Loucy (cell line): Measurements from ENCODE around the gene LRRC1.

Experiments used
- H2AFZ ChIP-seq: fragments of 200-600 bp; sonication (generic); 2 replicates; pipeline ENCODE4 v1.6.0; 2016; ENCODE audit warnings: antibody characterized with exemption, mild to moderate bottlenecking, low read length, moderate library complexity
- H3F3A ChIP-seq: fragments of 200-600 bp; 2 replicates; pipeline ENCODE4 v1.6.0; 2016; ENCODE audit warnings: antibody characterized with exemption, low read depth, mild to moderate bottlenecking
- H3K27me3 ChIP-seq: fragments of 200-600 bp; sonication (generic); 2 replicates; pipeline ENCODE4 v1.6.1; 2014; ENCODE audit warnings: low read length, mild to moderate bottlenecking; ENCODE audit not compliant: insufficient read depth, poor library complexity, severe bottlenecking
- H3K36me3 ChIP-seq: fragments of 200-600 bp; sonication (generic); 2 replicates; pipeline ENCODE4 v1.6.1; 2016; ENCODE audit warnings: low read length; ENCODE audit not compliant: insufficient read depth
- H3K4me1 ChIP-seq: fragments of 200-600 bp; sonication (generic); 2 replicates; pipeline ENCODE4 v1.5.1; 2014; ENCODE audit warnings: low read length, mild to moderate bottlenecking; ENCODE audit not compliant: insufficient read depth, poor library complexity, severe bottlenecking
- H3K4me2 ChIP-seq: fragments of 200-600 bp; sonication (generic); 2 replicates; pipeline ENCODE4 v1.6.0; 2014; ENCODE audit warnings: antibody characterized with exemption, low read length, low read depth, mild to moderate bottlenecking; ENCODE audit not compliant: poor library complexity, severe bottlenecking
- H3K4me3 ChIP-seq: fragments of 200-600 bp; sonication (generic); 2 replicates; pipeline ENCODE4 v1.5.1; 2014; ENCODE audit warnings: low read length, mild to moderate bottlenecking, mixed read lengths; ENCODE audit not compliant: poor library complexity, severe bottlenecking
- H3K79me2 ChIP-seq: fragments of 200-600 bp; sonication (generic); 2 replicates; pipeline ENCODE4 v1.6.1; 2014; ENCODE audit warnings: low read length; ENCODE audit not compliant: insufficient read depth
- H3K9ac ChIP-seq: fragments of 200-600 bp; sonication (generic); 2 replicates; pipeline ENCODE4 v1.6.0; 2014; ENCODE audit warnings: mild to moderate bottlenecking, low read depth, low read length, moderate library complexity; ENCODE audit not compliant: poor library complexity, severe bottlenecking
- H3K9me2 ChIP-seq: fragments of 200-600 bp; sonication (generic); replicated peaks from 2 replicates; pipeline ENCODE4 v1.6.1; 2016; ENCODE audit warnings: low read depth, low read length, mixed read lengths
- H3K9me3 ChIP-seq: fragments of 200-600 bp; sonication (generic); 2 replicates; pipeline ENCODE4 v1.6.1; 2014; ENCODE audit warnings: mild to moderate bottlenecking, antibody characterized with exemption, low read length, low read depth; ENCODE audit not compliant: insufficient read depth
- H4K20me1 ChIP-seq: fragments of 200-600 bp; sonication (generic); 2 replicates; pipeline ENCODE4 v1.6.0; 2014; ENCODE audit warnings: antibody characterized with exemption, low read length, mild to moderate bottlenecking; ENCODE audit not compliant: insufficient read depth, poor library complexity, severe bottlenecking
- CTCF ChIP-seq: fragments of 200-600 bp; sonication (generic); conservative IDR thresholded peaks from 2 replicates; pipeline ENCODE4 v1.5.1; 2014; ENCODE audit warnings: mild to moderate bottlenecking, antibody characterized with exemption, low read length
- EZH2phosphoT487 ChIP-seq: fragments of 200-600 bp; IDR thresholded peaks from 2 replicates; pipeline ENCODE4 v1.6.1; 2018; ENCODE audit warnings: antibody characterized with exemption, mild to moderate bottlenecking, moderate library complexity, borderline replicate concordance

The LRRC1 gene

GRCh38 chr6:53754330-53754729 is 40.5 kb upstream of the LRRC1 start:
- Histone ChIP-seq H4K20me1 (no peaks in the 10 kb centered on the region), H3K4me3 (no peak overlapping the region), H3K4me1 (no peaks in the 10 kb centered on the region), H3K9me3 (no peaks in the 10 kb centered on the region), H2AFZ (no peak overlapping the region), H3K27me3 (no peaks in the 10 kb centered on the region), H3K9ac (no peak overlapping the region), H3F3A (no peaks in the 10 kb centered on the region), H3K79me2 (no peaks in the 10 kb centered on the region), H3K9me2 (no peaks in the 10 kb centered on the region), H3K36me3 (no peaks in the 10 kb centered on the region), H3K4me2 (no peak overlapping the region)
- TF ChIP-seq EZH2phosphoT487 (no peak), CTCF (no peak)

GRCh38 chr6:53756396-53756795 is 38.4 kb upstream of the LRRC1 start:
- no peaks in the 10 kb centered on the region for H4K20me1 ChIP-seq
- H3K9me3 ChIP-seq, result no peaks in the 10 kb centered on the region
- H3K4me1 ChIP-seq, result no peaks in the 10 kb centered on the region
- no peaks in the 10 kb centered on the region for H3F3A ChIP-seq
- no peak overlapping the region for H2AFZ ChIP-seq
- no peak overlapping the region for H3K9ac ChIP-seq
- H3K4me3 ChIP-seq, result no peak overlapping the region
- no peaks in the 10 kb centered on the region for H3K36me3 ChIP-seq
- no peaks in the 10 kb centered on the region for H3K9me2 ChIP-seq
- no peaks in the 10 kb centered on the region for H3K79me2 ChIP-seq
- TF ChIP-seq CTCF (no peak), EZH2phosphoT487 (no peak)
- H3K27me3 ChIP-seq, result no peaks in the 10 kb centered on the region
- no peak overlapping the region for H3K4me2 ChIP-seq

- Histone ChIP-seq H3K27me3 (no peaks in the 10 kb centered on the region), H3K79me2 (no peaks in the 10 kb centered on the region), H3K4me2 (no peak overlapping the region), H3K9me2 (no peaks in the 10 kb centered on the region), H3K36me3 (no peaks in the 10 kb centered on the region), H4K20me1 (no peaks in the 10 kb centered on the region), H2AFZ (no peak overlapping the region), H3K9me3 (no peaks in the 10 kb centered on the region), H3K4me3 (no peak overlapping the region), H3K4me1 (no peaks in the 10 kb centered on the region), H3F3A (no peaks in the 10 kb centered on the region), H3K9ac (no peak overlapping the region)
- no peak for TF ChIP-seq EZH2phosphoT487
- no peak for TF ChIP-seq CTCF
Observed at GRCh38 chr6:53758496-53758895, 36.3 kb upstream of the LRRC1 start.
